GM12878 (cell line): ENCODE data around the gene ANKRD33B.

Experiments used
- EZH2 ChIP-seq: IDR thresholded peaks from 2 replicates; pipeline ENCODE4 v1.6.1; 2012; ENCODE audit warnings: low read depth, mild to moderate bottlenecking, control low read depth, inconsistent platforms, low read length, borderline replicate concordance; ENCODE audit not compliant: control insufficient read depth
- KDM1A ChIP-seq: fragments of 200-600 bp; sonication (generic); IDR thresholded peaks from 2 replicates; pipeline ENCODE4 v1.6.1; 2016; ENCODE audit warnings: borderline replicate concordance
- ZSCAN29 ChIP-seq: fragments of 450-650 bp; IDR thresholded peaks from 2 replicates; pipeline ENCODE4 v1.6.1; 2017; ENCODE audit warnings: mild to moderate bottlenecking, moderate library complexity

DNA sequence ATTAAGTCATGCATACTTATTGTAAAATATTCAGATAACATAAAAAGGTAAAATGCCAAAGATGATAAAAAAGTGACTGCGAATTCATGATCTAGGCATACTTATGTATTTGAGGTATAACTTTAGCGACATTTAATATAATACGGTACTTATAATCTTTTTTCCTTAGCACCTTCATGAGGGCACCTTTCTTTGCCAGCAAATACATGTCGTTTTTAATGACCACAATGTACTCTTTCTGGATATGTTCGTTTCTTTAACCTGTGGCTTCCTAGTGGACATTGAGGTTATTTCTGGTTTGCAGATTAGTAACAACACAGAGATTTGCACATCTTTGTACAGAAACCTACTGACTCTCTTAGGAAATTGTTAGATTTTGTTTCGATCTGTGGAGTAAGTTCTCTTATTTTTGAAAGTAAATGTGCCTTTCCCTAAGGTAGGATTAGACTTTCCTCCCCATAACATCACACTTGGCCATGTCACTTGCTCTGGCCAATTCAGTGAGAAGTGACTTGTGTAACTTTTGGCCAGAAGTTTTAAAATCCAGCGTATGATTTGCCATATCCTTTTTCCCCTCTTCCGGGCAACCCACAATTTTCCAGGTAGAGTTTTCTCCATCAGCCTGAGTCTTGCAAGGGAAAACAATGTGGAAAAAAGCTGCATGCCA, 24.4 kb downstream of the ANKRD33B start:
- TF ChIP-seq EZH2 (no peak), KDM1A (no peak), ZSCAN29 (no peak)
